CD8-positive, alpha-beta memory T cell (primary cell): ENCODE results near the gene YIPF1. TPM values are rescaled to one million over a fixed set of nuclear protein-coding genes. Genes with fewer than 3 reads are reported as not detected.

ENCODE experiments used
- CTCF ChIA-PET: fragments of 350-600 bp; sonication (Branson Sonifier 250); formaldehyde crosslinking; loops from one replicate; lab custom pipeline; 2021; ENCODE audit warnings: antibody characterized with exemption; lab: Charles Lee
- POLR2A ChIA-PET: fragments of 350-600 bp; sonication (Branson Sonifier 250); formaldehyde crosslinking; loops from one replicate; lab custom pipeline; 2021; ENCODE audit warnings: antibody characterized with exemption; lab: Charles Lee
- DNase-seq, 5 donors: peaks; one replicate each; pipeline versions ENCODE4 v3.0.0 to v3.0.0-alpha.2; 2020 to 2022; ENCODE audit warnings: mixed read lengths in 1 of 5
- H3K27ac ChIP-seq: one replicate; pipeline ENCODE4 v1.7.0; 2013; ENCODE audit warnings: low read depth, mild to moderate bottlenecking, low read length, moderate library complexity
- H3K27me3 ChIP-seq: 2 replicates; pipeline ENCODE4 v1.7.0; 2013; ENCODE audit warnings: low read length, mild to moderate bottlenecking; ENCODE audit not compliant: insufficient read depth, poor library complexity, severe bottlenecking
- H3K36me3 ChIP-seq: 2 replicates; pipeline ENCODE4 v1.7.0; 2013; ENCODE audit warnings: mild to moderate bottlenecking, low read length, moderate library complexity; ENCODE audit not compliant: insufficient read depth
- H3K4me1 ChIP-seq: 2 replicates; pipeline ENCODE4 v1.7.0; 2013; ENCODE audit warnings: mild to moderate bottlenecking, low read length, moderate library complexity; ENCODE audit not compliant: insufficient read depth
- H3K4me3 ChIP-seq: 2 replicates; pipeline ENCODE4 v1.7.0; 2013; ENCODE audit warnings: mild to moderate bottlenecking, low read length
- H3K9me3 ChIP-seq: 2 replicates; pipeline ENCODE4 v1.7.0; 2013; ENCODE audit warnings: mild to moderate bottlenecking, low read length
- H3K27ac Mint-ChIP-seq, 8 donors: one replicate each; pipeline ENCODE4 v1.8.0; 2020 to 2021; ENCODE audit warnings: mixed read lengths in 8 of 8, mild to moderate bottlenecking in 6 of 8, inconsistent platforms in 3 of 8, moderate library complexity in 3 of 8
- H3K27me3 Mint-ChIP-seq, 2 donors: one replicate each; pipeline ENCODE4 v1.8.0; 2020 to 2021; ENCODE audit warnings: mixed read lengths in 2 of 2, mild to moderate bottlenecking in 1 of 2, moderate library complexity in 1 of 2
- H3K36me3 Mint-ChIP-seq, 3 donors: one replicate each; pipeline ENCODE4 v1.8.0; 2020 to 2021; ENCODE audit warnings: mixed read lengths in 3 of 3, inconsistent platforms in 1 of 3, mild to moderate bottlenecking in 1 of 3
- H3K4me1 Mint-ChIP-seq, 3 donors: one replicate each; pipeline ENCODE4 v1.8.0; 2020 to 2021; ENCODE audit warnings: mixed read lengths in 3 of 3, inconsistent platforms in 1 of 3, mild to moderate bottlenecking in 1 of 3
- H3K4me3 Mint-ChIP-seq, 7 donors: one replicate each; pipeline ENCODE4 v1.8.0; 2020 to 2021; ENCODE audit warnings: mixed read lengths in 7 of 7, mild to moderate bottlenecking in 6 of 7, moderate library complexity in 4 of 7, inconsistent platforms in 2 of 7
- H3K9me3 Mint-ChIP-seq, 5 donors: one replicate each; pipeline ENCODE4 v1.8.0; 2020 to 2022; ENCODE audit warnings: mixed read lengths in 5 of 5, mild to moderate bottlenecking in 3 of 5, moderate library complexity in 2 of 5, inconsistent platforms in 1 of 5
- polyA plus RNA-seq: library from polyadenylated mRNA; unstranded; fragments of 300-500 nt; fragmentation: Illumina TruSeq; gene quantifications from one replicate; pipeline ENCODE4 v1.2.3, GENCODE V29; 2021
- total RNA-seq, 2 experiments: library from RNA; stranded (reverse); gene quantifications; one replicate each; pipeline ENCODE4 v1.2.3, GENCODE V29; 2021

Gene YIPF1
- total and polyA plus RNA-seq, 3 experiments from 2014 or later = 17.2 to 30.7 (median 17.4) TPM

GRCh38 chr1:53905509-53905908 lies 15.9 kb upstream of the YIPF1 start:
- Mint-ChIP-seq H3K4me3 (no peak overlapping the region), H3K4me1 (no peaks in the 10 kb centered on the region), H3K9me3 (no peaks in the 10 kb centered on the region), H3K27me3 (peaks cover 0 to 4% of the 10 kb centered on the region in 2 donors), H3K36me3 (peaks cover 0 to 11% (median 1%) of the 10 kb centered on the region in 3 donors), H3K27ac (no peak overlapping the region)
- Histone ChIP-seq H3K9me3 (no peaks in the 10 kb centered on the region), H3K27ac (no peak overlapping the region), H3K4me1 (no peaks in the 10 kb centered on the region), H3K36me3 (no peaks in the 10 kb centered on the region), H3K4me3 (no peak overlapping the region), H3K27me3 (no peaks in the 10 kb centered on the region)
- DNase-seq = no peak
- ChIA-PET CTCF (no interaction called here), POLR2A (no interaction called here)

DNA sequence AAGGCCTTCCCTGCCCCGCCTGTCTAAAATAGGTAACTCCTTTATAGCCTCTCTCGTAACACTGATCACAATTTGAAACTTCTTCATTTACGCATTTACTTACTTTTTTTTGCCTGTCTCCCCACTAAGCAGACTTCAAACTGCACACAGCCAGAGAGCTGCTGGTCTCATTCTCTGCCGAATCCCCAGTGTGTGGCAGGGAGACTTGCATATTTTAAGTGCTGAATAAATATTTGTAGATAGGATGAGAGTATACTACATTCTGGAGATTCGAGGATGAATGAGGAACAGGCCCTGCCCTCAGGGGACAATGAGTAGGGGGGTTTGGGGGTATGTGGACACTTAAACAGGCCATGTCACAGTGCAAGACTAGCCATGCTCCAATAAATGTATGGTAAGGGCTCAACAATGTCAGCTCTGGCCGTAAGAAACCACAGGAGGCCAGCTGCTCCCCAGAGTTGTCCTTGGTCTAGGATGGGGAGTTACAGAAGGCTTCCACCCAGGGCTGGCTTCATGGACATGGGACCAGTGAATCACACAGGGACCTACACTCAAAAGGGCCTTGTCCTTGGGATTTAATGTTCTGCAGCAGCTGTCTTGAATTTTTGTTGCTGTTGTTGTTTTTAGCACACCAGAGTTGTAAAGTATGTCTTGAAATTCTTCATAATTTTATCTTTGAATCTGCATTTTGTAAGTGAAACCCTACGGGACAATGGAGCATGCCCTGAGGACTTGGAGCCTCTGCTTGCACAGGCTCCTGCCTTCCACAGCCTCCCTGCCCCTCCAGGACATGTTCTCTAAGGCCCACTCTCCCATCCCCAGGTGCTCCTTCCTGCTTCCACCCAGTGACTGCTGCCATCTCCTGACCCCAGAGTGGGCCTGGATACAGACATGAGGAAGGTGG lies 12.9 kb upstream of the YIPF1 start:
- no peaks in the 10 kb centered on the region for H3K4me1 ChIP-seq
- Mint-ChIP-seq H3K27me3 (peaks cover 0 to 4% of the 10 kb centered on the region in 2 donors), H3K36me3 (peaks cover 0 to 6% (median 1%) of the 10 kb centered on the region in 3 donors), H3K4me3 (no peak overlapping the region), H3K9me3 (no peaks in the 10 kb centered on the region), H3K27ac (peak overlapping the region in 1 of 8 donors; percentile 15), H3K4me1 (no peaks in the 10 kb centered on the region)
- no peaks in the 10 kb centered on the region for H3K27me3 ChIP-seq
- CTCF ChIA-PET = no interaction called here
- no peak for DNase-seq
- H3K36me3 ChIP-seq = no peaks in the 10 kb centered on the region
- H3K4me3 ChIP-seq = no peak overlapping the region
- no peaks in the 10 kb centered on the region for H3K9me3 ChIP-seq
- POLR2A ChIA-PET = no interaction called here
- H3K27ac ChIP-seq = no peak overlapping the region

DNA sequence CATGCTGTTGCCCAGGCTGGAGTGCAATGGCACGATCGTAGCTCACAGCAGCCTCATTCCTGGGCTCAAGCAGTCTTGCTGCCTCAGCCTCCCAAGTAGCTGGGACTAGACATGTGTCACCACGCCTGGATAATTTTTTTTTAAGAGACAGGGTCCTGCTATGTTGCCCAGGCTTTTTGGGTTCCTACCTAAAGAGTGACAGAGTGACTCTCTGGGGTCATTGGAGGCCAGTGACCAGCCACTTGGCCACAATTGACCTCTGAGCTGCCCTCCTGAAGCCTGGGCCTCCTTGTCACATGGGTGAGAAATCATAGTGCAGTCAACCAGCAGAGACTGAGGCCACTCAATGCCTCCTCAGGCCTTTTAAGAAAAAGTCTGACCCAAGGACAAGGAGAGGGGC lies 10.1 kb upstream of the YIPF1 start:
- DNase-seq = no peak

DNA sequence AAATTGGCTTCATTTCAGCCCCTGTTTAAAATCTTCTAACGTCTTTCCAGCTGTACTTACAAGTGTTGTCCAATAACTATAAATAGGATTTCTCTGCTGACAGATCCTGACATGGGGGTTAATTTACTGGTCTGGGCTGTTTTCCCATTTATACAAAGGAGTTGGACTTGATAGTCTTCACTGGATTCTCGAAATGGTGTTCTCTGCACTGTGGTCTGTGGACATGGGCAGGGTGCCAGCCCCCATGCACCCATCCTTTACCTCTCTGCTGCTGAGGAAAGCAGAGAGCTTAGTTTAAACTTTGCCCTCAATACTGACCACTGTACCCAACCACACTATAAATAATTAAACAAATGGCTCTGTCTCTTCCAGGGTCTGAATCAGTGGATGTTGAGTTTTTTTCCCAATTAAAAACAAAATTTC lies 9.6 kb upstream of the YIPF1 start:
- Histone ChIP-seq H3K4me1 (no peaks in the 10 kb centered on the region), H3K27ac (no peak overlapping the region), H3K27me3 (no peaks in the 10 kb centered on the region), H3K4me3 (no peak overlapping the region), H3K36me3 (no peaks in the 10 kb centered on the region), H3K9me3 (no peaks in the 10 kb centered on the region)
- peak overlapping the region in 1 of 8 donors; percentile 94 for H3K27ac Mint-ChIP-seq
- H3K9me3 Mint-ChIP-seq = no peaks in the 10 kb centered on the region
- CTCF ChIA-PET = interaction anchor here (1.1 kb wide), 1 partner anchor 30 kb away, joined by 3 read pairs; no protein-coding TSS in a partner anchor
- H3K27me3 Mint-ChIP-seq = peaks cover 4 to 6% of the 10 kb centered on the region in 2 donors
- no peak overlapping the region for H3K4me3 Mint-ChIP-seq
- no peaks in the 10 kb centered on the region for H3K4me1 Mint-ChIP-seq
- DNase-seq = no peak
- POLR2A ChIA-PET = no interaction called here
- H3K36me3 Mint-ChIP-seq = peaks cover 0 to 3% (median 0%) of the 10 kb centered on the region in 3 donors

More for the DNA sequence above, 10.1 kb upstream of the YIPF1 start:
- no peaks in the 10 kb centered on the region for H3K9me3 Mint-ChIP-seq
- H3K27me3 ChIP-seq = no peaks in the 10 kb centered on the region
- no peaks in the 10 kb centered on the region for H3K36me3 ChIP-seq
- no peaks in the 10 kb centered on the region for H3K4me1 Mint-ChIP-seq
- peaks cover 0 to 3% (median 0%) of the 10 kb centered on the region in 3 donors for H3K36me3 Mint-ChIP-seq
- no peaks in the 10 kb centered on the region for H3K9me3 ChIP-seq
- H3K27ac ChIP-seq = no peak overlapping the region
- H3K4me3 ChIP-seq = no peak overlapping the region
- CTCF ChIA-PET = interaction anchor here (1.1 kb wide), 1 partner anchor 30 kb away, joined by 3 read pairs; no protein-coding TSS in a partner anchor
- peak overlapping the region in 1 of 8 donors; percentile 76 for H3K27ac Mint-ChIP-seq
- H3K4me3 Mint-ChIP-seq = no peak overlapping the region
- H3K27me3 Mint-ChIP-seq = peaks cover 4 to 6% of the 10 kb centered on the region in 2 donors
- no peaks in the 10 kb centered on the region for H3K4me1 ChIP-seq
- POLR2A ChIA-PET = no interaction called here

GRCh38 chr1:53896635-53897229 lies 7.1 kb upstream of the YIPF1 start:
- Histone ChIP-seq H3K36me3 (no peaks in the 10 kb centered on the region), H3K4me1 (no peaks in the 10 kb centered on the region), H3K27ac (no peak overlapping the region), H3K27me3 (no peaks in the 10 kb centered on the region), H3K4me3 (no peak overlapping the region), H3K9me3 (no peaks in the 10 kb centered on the region)
- H3K27me3 Mint-ChIP-seq = peaks cover 3 to 6% of the 10 kb centered on the region in 2 donors
- H3K9me3 Mint-ChIP-seq = no peaks in the 10 kb centered on the region
- no peak for DNase-seq
- POLR2A ChIA-PET = no interaction called here
- peak overlapping the region in 1 of 8 donors; percentile 63 for H3K27ac Mint-ChIP-seq
- H3K4me1 Mint-ChIP-seq = no peaks in the 10 kb centered on the region
- CTCF ChIA-PET = no interaction called here
- no peak overlapping the region for H3K4me3 Mint-ChIP-seq
- H3K36me3 Mint-ChIP-seq = peaks cover 0 to 3% (median 0%) of the 10 kb centered on the region in 3 donors

GRCh38 chr1:53895421-53895820 lies 5.8 kb upstream of the YIPF1 start:
- Histone ChIP-seq H3K4me3 (no peak overlapping the region), H3K27me3 (no peaks in the 10 kb centered on the region), H3K9me3 (no peaks in the 10 kb centered on the region), H3K4me1 (peaks cover 3% of the 10 kb centered on the region), H3K27ac (no peak overlapping the region), H3K36me3 (no peaks in the 10 kb centered on the region)
- Mint-ChIP-seq H3K4me1 (peaks cover 4 to 7% (median 5%) of the 10 kb centered on the region in 3 donors), H3K4me3 (peak overlapping the region in 1 of 7 donors; percentile 61), H3K27me3 (peaks cover 1 to 6% of the 10 kb centered on the region in 2 donors), H3K27ac (peak overlapping the region in 1 of 8 donors; percentile 11), H3K36me3 (peaks cover 0 to 3% (median 0%) of the 10 kb centered on the region in 3 donors), H3K9me3 (no peaks in the 10 kb centered on the region)
- DNase-seq = no peak
- ChIA-PET POLR2A (no interaction called here), CTCF (no interaction called here)

DNA sequence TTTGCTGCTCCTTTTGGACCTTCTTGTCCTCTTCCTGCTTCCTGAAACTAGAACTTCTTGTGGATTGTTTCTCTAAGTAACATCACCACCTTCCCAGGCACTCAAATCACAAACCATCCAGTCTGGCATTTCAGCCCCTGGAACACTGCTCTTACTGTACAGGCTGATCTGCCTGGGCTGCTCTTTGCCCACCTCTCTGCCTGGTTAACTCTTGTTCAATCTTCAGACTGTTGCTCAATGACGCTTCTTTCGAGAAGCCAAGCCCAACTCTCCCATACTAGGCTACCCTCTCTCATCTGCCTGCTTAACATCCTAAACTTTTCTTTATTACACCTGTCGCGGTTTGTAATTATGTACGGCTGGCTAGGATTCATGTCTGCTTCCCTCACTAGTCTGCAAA lies 5.0 kb upstream of the YIPF1 start:
- POLR2A ChIA-PET = no interaction called here
- H3K27me3 ChIP-seq = no peaks in the 10 kb centered on the region
- H3K4me3 ChIP-seq = no peak overlapping the region
- peaks cover 7% of the 10 kb centered on the region for H3K4me1 ChIP-seq
- CTCF ChIA-PET = no interaction called here
- H3K36me3 ChIP-seq = no peaks in the 10 kb centered on the region
- Mint-ChIP-seq H3K4me3 (peak overlapping the region in 1 of 7 donors; percentile 32), H3K27me3 (peaks cover 1 to 6% of the 10 kb centered on the region in 2 donors), H3K27ac (no peak overlapping the region), H3K9me3 (no peaks in the 10 kb centered on the region), H3K36me3 (peaks cover 0 to 4% (median 3%) of the 10 kb centered on the region in 3 donors), H3K4me1 (peaks cover 11 to 14% (median 12%) of the 10 kb centered on the region in 3 donors)
- H3K9me3 ChIP-seq = no peaks in the 10 kb centered on the region
- no peak for DNase-seq
- no peak overlapping the region for H3K27ac ChIP-seq
